ENCODE data around the gene PRSS2. TPM values are rescaled to one million over a fixed set of nuclear protein-coding genes. Genes with fewer than 3 reads are reported as not detected.

PRSS2 gene
- total RNA-seq, 2 experiments from 2014 or later, result not detected

DNA sequence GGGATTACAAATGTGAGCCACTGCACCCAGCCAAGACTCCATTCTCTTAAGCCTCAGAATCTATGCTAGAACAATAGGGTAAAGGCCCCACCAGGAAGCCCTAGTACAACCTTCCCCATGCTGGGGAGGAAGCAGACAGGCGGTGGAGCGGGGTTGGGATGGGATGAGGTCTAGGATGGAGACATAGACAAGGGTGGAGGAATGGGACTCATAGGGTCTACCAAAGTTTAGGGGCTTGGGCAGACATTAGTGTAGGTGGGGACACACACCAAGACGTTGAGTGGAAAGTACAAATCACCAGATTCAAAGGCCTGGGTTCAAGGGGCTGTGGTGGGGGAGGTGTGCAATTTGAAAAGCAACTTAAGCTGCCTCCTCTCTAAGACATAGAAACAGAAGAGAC, 19.3 kb downstream of the PRSS2 start:
- H3K9me3 ChIP-seq (ENCODE audit: control insufficient read depth in 1 of 2, insufficient read depth in 1 of 2, low read length in 2 of 2), result no peaks in the 10 kb centered on the region
- Mint-ChIP-seq H3K36me3 (ENCODE audit: low read depth) (peaks cover 85% of the 10 kb centered on the region), H3K27me3 (no peaks in the 10 kb centered on the region), H3K4me3 (peak overlapping the region; percentile 97), H3K4me1 (ENCODE audit: low read depth) (peaks cover 47% of the 10 kb centered on the region), H3K27ac (peak overlapping the region; percentile 98), H3K9me3 (no peaks in the 10 kb centered on the region)
- DNase-seq, result peak in 4 of 14 experiments; percentile 9 to 43 (median 20)
- H3K27me3 ChIP-seq (ENCODE audit: control insufficient read depth in 1 of 2, insufficient read depth in 2 of 2, low read length in 2 of 2), result no peaks in the 10 kb centered on the region
- no peak for ATAC-seq (ENCODE audit: poor library complexity)
- intact Hi-C loops (cut with DNase I, micrococcal nuclease), result no loop called here
- H3K36me3 ChIP-seq (ENCODE audit: insufficient read depth, low read length), result peaks cover 55% of the 10 kb centered on the region
- H3K4me1 ChIP-seq (ENCODE audit: insufficient read depth, low read length), result peaks cover 40% of the 10 kb centered on the region
- TF ChIP-seq, protein P1, sequence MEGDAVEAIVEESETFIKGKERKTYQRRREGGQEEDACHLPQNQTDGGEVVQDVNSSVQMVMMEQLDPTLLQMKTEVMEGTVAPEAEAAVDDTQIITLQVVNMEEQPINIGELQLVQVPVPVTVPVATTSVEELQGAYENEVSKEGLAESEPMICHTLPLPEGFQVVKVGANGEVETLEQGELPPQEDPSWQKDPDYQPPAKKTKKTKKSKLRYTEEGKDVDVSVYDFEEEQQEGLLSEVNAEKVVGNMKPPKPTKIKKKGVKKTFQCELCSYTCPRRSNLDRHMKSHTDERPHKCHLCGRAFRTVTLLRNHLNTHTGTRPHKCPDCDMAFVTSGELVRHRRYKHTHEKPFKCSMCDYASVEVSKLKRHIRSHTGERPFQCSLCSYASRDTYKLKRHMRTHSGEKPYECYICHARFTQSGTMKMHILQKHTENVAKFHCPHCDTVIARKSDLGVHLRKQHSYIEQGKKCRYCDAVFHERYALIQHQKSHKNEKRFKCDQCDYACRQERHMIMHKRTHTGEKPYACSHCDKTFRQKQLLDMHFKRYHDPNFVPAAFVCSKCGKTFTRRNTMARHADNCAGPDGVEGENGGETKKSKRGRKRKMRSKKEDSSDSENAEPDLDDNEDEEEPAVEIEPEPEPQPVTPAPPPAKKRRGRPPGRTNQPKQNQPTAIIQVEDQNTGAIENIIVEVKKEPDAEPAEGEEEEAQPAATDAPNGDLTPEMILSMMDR (IDR thresholded peaks at IDR 0.05), result no peak
- peak overlapping the region; percentile 82 to 99 for H3K27ac ChIP-seq (ENCODE audit: low read depth in 1 of 2, low read length in 2 of 2)
- H3K4me3 ChIP-seq (ENCODE audit: low read length), result peak overlapping the region; percentile 91
- ChIA-PET POLR2A (interaction anchor here (0.8 to 22.8 kb wide), 13 partner anchors 17 to 489 kb away, joined by 3 to 5733 read pairs (median 7); no protein-coding TSS in a partner anchor), CTCF (interaction anchor here (1.4 to 14.4 kb wide), 3 partner anchors 20 to 64 kb away, joined by 4 to 135 read pairs (median 5); partner anchors contain the start of gene EPHB6)

DNA sequence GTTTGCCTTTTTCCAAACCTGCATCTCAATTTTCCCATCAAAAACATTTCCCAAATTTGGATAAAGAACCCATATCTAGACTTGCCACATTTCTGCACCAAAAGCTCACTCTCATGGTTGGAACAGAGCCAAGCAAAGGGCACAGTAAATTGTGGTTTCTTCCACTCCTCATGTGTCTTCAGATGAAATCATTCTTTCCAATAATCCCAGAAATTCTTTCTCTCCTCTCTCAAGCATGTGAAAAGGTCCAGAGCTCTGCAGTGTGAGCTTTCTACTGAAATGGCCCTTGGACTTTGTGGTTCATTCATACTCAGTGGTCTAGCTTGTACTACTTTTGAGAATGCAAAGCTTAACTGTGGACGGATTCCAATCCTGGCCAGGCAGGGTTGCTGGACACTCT, 19.8 kb downstream of the PRSS2 start:
- POLR2A ChIA-PET, result interaction anchor here (0.6 to 22.8 kb wide), 11 partner anchors 16 to 490 kb away, joined by 3 to 5733 read pairs (median 3); no protein-coding TSS in a partner anchor
- Histone ChIP-seq H3K4me1 (ENCODE audit: insufficient read depth, low read length) (peaks cover 45% of the 10 kb centered on the region), H3K27me3 (ENCODE audit: control insufficient read depth in 1 of 2, insufficient read depth in 2 of 2, low read length in 2 of 2) (no peaks in the 10 kb centered on the region), H3K9me3 (ENCODE audit: control insufficient read depth in 1 of 2, insufficient read depth in 1 of 2, low read length in 2 of 2) (no peaks in the 10 kb centered on the region), H3K36me3 (ENCODE audit: insufficient read depth, low read length) (peaks cover 55% of the 10 kb centered on the region), H3K27ac (ENCODE audit: low read depth in 1 of 2, low read length in 2 of 2) (peak overlapping the region; percentile 82 to 99), H3K4me3 (ENCODE audit: low read length) (peak overlapping the region; percentile 91)
- Mint-ChIP-seq H3K27me3 (no peaks in the 10 kb centered on the region), H3K4me3 (peak overlapping the region; percentile 97), H3K4me1 (ENCODE audit: low read depth) (peaks cover 50% of the 10 kb centered on the region), H3K27ac (peak overlapping the region; percentile 98), H3K36me3 (ENCODE audit: low read depth) (peaks cover 86% of the 10 kb centered on the region), H3K9me3 (no peaks in the 10 kb centered on the region)
- intact Hi-C loops (cut with DNase I, micrococcal nuclease), result no loop called here
- DNase-seq (peak in 4 of 14 experiments; percentile 26 to 37 (median 34)), ATAC-seq (ENCODE audit: poor library complexity) (no peak)
- TF ChIP-seq, protein P1 (IDR thresholded peaks at IDR 0.05), result no peak
- CTCF ChIA-PET, result interaction anchor here (2.2 to 14.4 kb wide), 2 partner anchors 19 to 64 kb away, joined by 5 to 135 read pairs; partner anchors contain the start of gene EPHB6

- Histone ChIP-seq H3K27ac (ENCODE audit: low read depth in 1 of 2, low read length in 2 of 2) (peak overlapping the region; percentile 69 to 99), H3K4me1 (ENCODE audit: insufficient read depth, low read length) (peaks cover 46% of the 10 kb centered on the region), H3K27me3 (ENCODE audit: control insufficient read depth in 1 of 2, insufficient read depth in 2 of 2, low read length in 2 of 2) (no peaks in the 10 kb centered on the region), H3K36me3 (ENCODE audit: insufficient read depth, low read length) (peaks cover 55% of the 10 kb centered on the region), H3K9me3 (ENCODE audit: control insufficient read depth in 1 of 2, insufficient read depth in 1 of 2, low read length in 2 of 2) (no peaks in the 10 kb centered on the region), H3K4me3 (ENCODE audit: low read length) (peak overlapping the region; percentile 91)
- ChIA-PET CTCF (interaction anchor here (14.4 kb wide), 1 partner anchor 18 kb away, joined by 135 read pairs; no protein-coding TSS in a partner anchor), POLR2A (interaction anchor here (0.6 to 30.9 kb wide), 5 partner anchors 1 to 491 kb away, joined by 3 to 5733 read pairs (median 4); no protein-coding TSS in a partner anchor)
- peak overlapping the region; percentile 97 for H3K4me3 Mint-ChIP-seq
- no peaks in the 10 kb centered on the region for H3K27me3 Mint-ChIP-seq
- H3K9me3 Mint-ChIP-seq, result no peaks in the 10 kb centered on the region
- peaks cover 48% of the 10 kb centered on the region for H3K4me1 Mint-ChIP-seq (ENCODE audit: low read depth)
- peak in 2 of 14 experiments; percentile 8 to 35 for DNase-seq
- H3K36me3 Mint-ChIP-seq (ENCODE audit: low read depth), result peaks cover 91% of the 10 kb centered on the region
- peak overlapping the region; percentile 98 for H3K27ac Mint-ChIP-seq
- no peak for ATAC-seq (ENCODE audit: poor library complexity)
- intact Hi-C loops (cut with DNase I, micrococcal nuclease), result no loop called here
- TF ChIP-seq, protein P1 (IDR thresholded peaks at IDR 0.05), result no peak
Observed at GRCh38 chr7:142791502-142791901, 20.7 kb downstream of the PRSS2 start.
